ENCODE measurements around the gene DNAJC3. TPM values are rescaled to one million over a fixed set of nuclear protein-coding genes. Genes with fewer than 3 reads are reported as not detected.

The DNAJC3 gene
- total RNA-seq, 1 donor from 2014 or later = 23.5 TPM

- H3K27me3 ChIP-seq (ENCODE audit: control insufficient read depth in 3 of 3, insufficient read depth in 3 of 3, low read length in 3 of 3) = no peaks in the 10 kb centered on the region
- H3K36me3 ChIP-seq (ENCODE audit: control insufficient read depth in 3 of 3, insufficient read depth in 3 of 3, low read length in 3 of 3) = no peaks in the 10 kb centered on the region
- no peak overlapping the region for H3K4me3 ChIP-seq (ENCODE audit: low read length in 3 of 3)
- no peaks in the 10 kb centered on the region for H3K4me1 ChIP-seq (ENCODE audit: control insufficient read depth in 3 of 3, insufficient read depth in 3 of 3, low read length in 3 of 3)
- no peaks in the 10 kb centered on the region for H3K9me3 ChIP-seq (ENCODE audit: control insufficient read depth in 3 of 3, low read length in 3 of 3)
- H3K27ac ChIP-seq (ENCODE audit: low read depth, low read length) = no peak overlapping the region
- no peak overlapping the region for H3K9ac ChIP-seq (ENCODE audit: low read depth in 1 of 3, low read length in 3 of 3)
Measured at GRCh38 chr13:95800436-95800835, 123.5 kb downstream of the DNAJC3 start.

- no peak overlapping the region for H3K27ac ChIP-seq (ENCODE audit: low read depth, low read length)
- H3K36me3 ChIP-seq (ENCODE audit: control insufficient read depth in 3 of 3, insufficient read depth in 3 of 3, low read length in 3 of 3) = no peaks in the 10 kb centered on the region
- H3K4me1 ChIP-seq (ENCODE audit: control insufficient read depth in 3 of 3, insufficient read depth in 3 of 3, low read length in 3 of 3) = no peaks in the 10 kb centered on the region
- H3K27me3 ChIP-seq (ENCODE audit: control insufficient read depth in 3 of 3, insufficient read depth in 3 of 3, low read length in 3 of 3) = no peaks in the 10 kb centered on the region
- H3K4me3 ChIP-seq (ENCODE audit: low read length in 3 of 3) = no peak overlapping the region
- H3K9ac ChIP-seq (ENCODE audit: low read depth in 1 of 3, low read length in 3 of 3) = no peak overlapping the region
- peaks cover 0 to 3% (median 0%) of the 10 kb centered on the region in 3 donors for H3K9me3 ChIP-seq (ENCODE audit: control insufficient read depth in 3 of 3, low read length in 3 of 3)
Measured at GRCh38 chr13:95801825-95802224, 124.9 kb downstream of the DNAJC3 start.

GRCh38 chr13:95805921-95806320 lies 129.0 kb downstream of the DNAJC3 start:
- Histone ChIP-seq H3K9me3 (ENCODE audit: control insufficient read depth in 3 of 3, low read length in 3 of 3) (peaks cover 0 to 3% (median 0%) of the 10 kb centered on the region in 3 donors), H3K4me3 (ENCODE audit: low read length in 3 of 3) (no peak overlapping the region)

GRCh38 chr13:95809429-95809828 lies 132.5 kb downstream of the DNAJC3 start:
- peaks cover 0 to 3% (median 0%) of the 10 kb centered on the region in 3 donors for H3K9me3 ChIP-seq (ENCODE audit: control insufficient read depth in 3 of 3, low read length in 3 of 3)
- H3K36me3 ChIP-seq (ENCODE audit: control insufficient read depth in 3 of 3, insufficient read depth in 3 of 3, low read length in 3 of 3) = peaks cover 0 to 3% (median 3%) of the 10 kb centered on the region in 3 donors
- no peak overlapping the region for H3K9ac ChIP-seq (ENCODE audit: low read depth in 1 of 3, low read length in 3 of 3)
- no peak overlapping the region for H3K4me3 ChIP-seq (ENCODE audit: low read length in 3 of 3)
- no peaks in the 10 kb centered on the region for H3K27me3 ChIP-seq (ENCODE audit: control insufficient read depth in 3 of 3, insufficient read depth in 3 of 3, low read length in 3 of 3)
- H3K27ac ChIP-seq (ENCODE audit: low read depth, low read length) = no peak overlapping the region
- H3K4me1 ChIP-seq (ENCODE audit: control insufficient read depth in 3 of 3, insufficient read depth in 3 of 3, low read length in 3 of 3) = no peaks in the 10 kb centered on the region

More at GRCh38 chr13:95805921-95806320, 129.0 kb downstream of the DNAJC3 start:
- Histone ChIP-seq H3K27ac (ENCODE audit: low read depth, low read length) (no peak overlapping the region), H3K4me1 (ENCODE audit: control insufficient read depth in 3 of 3, insufficient read depth in 3 of 3, low read length in 3 of 3) (no peaks in the 10 kb centered on the region), H3K27me3 (ENCODE audit: control insufficient read depth in 3 of 3, insufficient read depth in 3 of 3, low read length in 3 of 3) (no peaks in the 10 kb centered on the region), H3K36me3 (ENCODE audit: control insufficient read depth in 3 of 3, insufficient read depth in 3 of 3, low read length in 3 of 3) (no peaks in the 10 kb centered on the region), H3K9ac (ENCODE audit: low read depth in 1 of 3, low read length in 3 of 3) (no peak overlapping the region)

- Histone ChIP-seq H3K4me3 (ENCODE audit: low read length in 3 of 3) (no peak overlapping the region), H3K9ac (ENCODE audit: low read depth in 1 of 3, low read length in 3 of 3) (no peak overlapping the region), H3K4me1 (ENCODE audit: control insufficient read depth in 3 of 3, insufficient read depth in 3 of 3, low read length in 3 of 3) (no peaks in the 10 kb centered on the region), H3K27me3 (ENCODE audit: control insufficient read depth in 3 of 3, insufficient read depth in 3 of 3, low read length in 3 of 3) (no peaks in the 10 kb centered on the region), H3K9me3 (ENCODE audit: control insufficient read depth in 3 of 3, low read length in 3 of 3) (no peaks in the 10 kb centered on the region), H3K27ac (ENCODE audit: low read depth, low read length) (no peak overlapping the region), H3K36me3 (ENCODE audit: control insufficient read depth in 3 of 3, insufficient read depth in 3 of 3, low read length in 3 of 3) (peaks cover 0 to 3% (median 3%) of the 10 kb centered on the region in 3 donors)
Measured at GRCh38 chr13:95813139-95813538, 136.2 kb downstream of the DNAJC3 start.

- H3K4me3 ChIP-seq (ENCODE audit: low read length in 3 of 3) = no peak overlapping the region
- no peaks in the 10 kb centered on the region for H3K4me1 ChIP-seq (ENCODE audit: control insufficient read depth in 3 of 3, insufficient read depth in 3 of 3, low read length in 3 of 3)
- no peak overlapping the region for H3K27ac ChIP-seq (ENCODE audit: low read depth, low read length)
- H3K9ac ChIP-seq (ENCODE audit: low read depth in 1 of 3, low read length in 3 of 3) = no peak overlapping the region
- no peaks in the 10 kb centered on the region for H3K9me3 ChIP-seq (ENCODE audit: control insufficient read depth in 3 of 3, low read length in 3 of 3)
- H3K36me3 ChIP-seq (ENCODE audit: control insufficient read depth in 3 of 3, insufficient read depth in 3 of 3, low read length in 3 of 3) = peaks cover 0 to 3% (median 3%) of the 10 kb centered on the region in 3 donors
- no peaks in the 10 kb centered on the region for H3K27me3 ChIP-seq (ENCODE audit: control insufficient read depth in 3 of 3, insufficient read depth in 3 of 3, low read length in 3 of 3)
Measured at GRCh38 chr13:95814495-95814894, 137.6 kb downstream of the DNAJC3 start.

GRCh38 chr13:95822303-95822702 lies 145.4 kb downstream of the DNAJC3 start:
- Histone ChIP-seq H3K9me3 (ENCODE audit: control insufficient read depth in 3 of 3, low read length in 3 of 3) (no peaks in the 10 kb centered on the region), H3K36me3 (ENCODE audit: control insufficient read depth in 3 of 3, insufficient read depth in 3 of 3, low read length in 3 of 3) (peaks cover 0 to 3% (median 3%) of the 10 kb centered on the region in 3 donors), H3K9ac (ENCODE audit: low read depth in 1 of 3, low read length in 3 of 3) (no peak overlapping the region), H3K27ac (ENCODE audit: low read depth, low read length) (no peak overlapping the region), H3K27me3 (ENCODE audit: control insufficient read depth in 3 of 3, insufficient read depth in 3 of 3, low read length in 3 of 3) (no peaks in the 10 kb centered on the region), H3K4me1 (ENCODE audit: control insufficient read depth in 3 of 3, insufficient read depth in 3 of 3, low read length in 3 of 3) (no peaks in the 10 kb centered on the region), H3K4me3 (ENCODE audit: low read length in 3 of 3) (no peak overlapping the region)

GRCh38 chr13:95833126-95833525 lies 156.2 kb downstream of the DNAJC3 start:
- Histone ChIP-seq H3K9ac (ENCODE audit: low read depth in 1 of 3, low read length in 3 of 3) (no peak overlapping the region), H3K4me3 (ENCODE audit: low read length in 3 of 3) (no peak overlapping the region), H3K27me3 (ENCODE audit: control insufficient read depth in 3 of 3, insufficient read depth in 3 of 3, low read length in 3 of 3) (no peaks in the 10 kb centered on the region), H3K4me1 (ENCODE audit: control insufficient read depth in 3 of 3, insufficient read depth in 3 of 3, low read length in 3 of 3) (peaks cover 0 to 2% (median 0%) of the 10 kb centered on the region in 3 donors), H3K27ac (ENCODE audit: low read depth, low read length) (no peak overlapping the region), H3K36me3 (ENCODE audit: control insufficient read depth in 3 of 3, insufficient read depth in 3 of 3, low read length in 3 of 3) (no peaks in the 10 kb centered on the region), H3K9me3 (ENCODE audit: control insufficient read depth in 3 of 3, low read length in 3 of 3) (peaks cover 0 to 5% (median 0%) of the 10 kb centered on the region in 3 donors)

GRCh38 chr13:95833719-95834118 lies 156.8 kb downstream of the DNAJC3 start:
- no peak overlapping the region for H3K4me3 ChIP-seq (ENCODE audit: low read length in 3 of 3)
- H3K36me3 ChIP-seq (ENCODE audit: control insufficient read depth in 3 of 3, insufficient read depth in 3 of 3, low read length in 3 of 3) = no peaks in the 10 kb centered on the region
- no peaks in the 10 kb centered on the region for H3K27me3 ChIP-seq (ENCODE audit: control insufficient read depth in 3 of 3, insufficient read depth in 3 of 3, low read length in 3 of 3)
- H3K9me3 ChIP-seq (ENCODE audit: control insufficient read depth in 3 of 3, low read length in 3 of 3) = peaks cover 0 to 9% (median 0%) of the 10 kb centered on the region in 3 donors
- H3K27ac ChIP-seq (ENCODE audit: low read depth, low read length) = no peak overlapping the region
- H3K9ac ChIP-seq (ENCODE audit: low read depth in 1 of 3, low read length in 3 of 3) = no peak overlapping the region
- H3K4me1 ChIP-seq (ENCODE audit: control insufficient read depth in 3 of 3, insufficient read depth in 3 of 3, low read length in 3 of 3) = peaks cover 0 to 2% (median 0%) of the 10 kb centered on the region in 3 donors

- no peaks in the 10 kb centered on the region for H3K27me3 ChIP-seq (ENCODE audit: control insufficient read depth in 3 of 3, insufficient read depth in 3 of 3, low read length in 3 of 3)
- no peaks in the 10 kb centered on the region for H3K36me3 ChIP-seq (ENCODE audit: control insufficient read depth in 3 of 3, insufficient read depth in 3 of 3, low read length in 3 of 3)
- H3K9me3 ChIP-seq (ENCODE audit: control insufficient read depth in 3 of 3, low read length in 3 of 3) = peaks cover 0 to 13% (median 0%) of the 10 kb centered on the region in 3 donors
- H3K27ac ChIP-seq (ENCODE audit: low read depth, low read length) = no peak overlapping the region
- no peak overlapping the region for H3K9ac ChIP-seq (ENCODE audit: low read depth in 1 of 3, low read length in 3 of 3)
- H3K4me1 ChIP-seq (ENCODE audit: control insufficient read depth in 3 of 3, insufficient read depth in 3 of 3, low read length in 3 of 3) = peaks cover 0 to 2% (median 0%) of the 10 kb centered on the region in 3 donors
- no peak overlapping the region for H3K4me3 ChIP-seq (ENCODE audit: low read length in 3 of 3)
Measured at GRCh38 chr13:95834134-95834765, 157.3 kb downstream of the DNAJC3 start.
